Fibroblast of peridontal ligament (primary cell): ENCODE data around the gene RANBP10.

Source experiments
- DNase-seq: peaks from one replicate; pipeline ENCODE4 v3.0.0-alpha.2; 2010; ENCODE audit errors: extremely low read depth

Gene RANBP10

DNA sequence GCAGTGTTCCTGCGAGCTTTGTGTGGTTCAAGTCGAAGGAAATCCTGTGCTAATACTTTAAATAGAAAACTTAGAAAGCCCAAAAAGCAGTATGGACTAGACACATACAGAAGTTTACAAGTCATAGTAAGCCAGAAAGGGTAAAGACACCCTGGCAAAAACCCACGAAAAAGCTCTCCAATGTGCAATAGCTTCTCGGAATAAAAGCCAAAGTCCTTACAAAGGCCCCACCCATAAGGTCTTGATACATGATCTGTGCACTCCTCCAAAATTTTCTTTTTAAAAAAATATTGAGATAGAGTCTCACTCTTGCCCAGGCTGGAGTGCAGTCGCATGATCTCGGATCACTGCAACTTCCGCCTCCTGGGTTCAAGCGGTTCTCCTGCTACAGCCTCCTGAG, 129.4 kb downstream of the RANBP10 start:
- DNase-seq: no peak

GRCh38 chr16:67676516-67676915, 129.8 kb downstream of the RANBP10 start:
- DNase-seq: no peak

- no peak for DNase-seq
Observed at GRCh38 chr16:67675999-67676398, 130.4 kb downstream of the RANBP10 start.

GRCh38 chr16:67675579-67675935, 130.8 kb downstream of the RANBP10 start:
- DNase-seq: no peak

GRCh38 chr16:67674851-67675578, 131.3 kb downstream of the RANBP10 start:
- no peak for DNase-seq

GRCh38 chr16:67673712-67674580, 132.4 kb downstream of the RANBP10 start:
- DNase-seq: no peak
